OCI-LY1 (cell line): ENCODE data around the gene PPFIA1.

Experiments used
- H2AFZ ChIP-seq: fragments of 200-600 bp; sonication (generic), shearing (Covaris generic); 2 replicates; pipeline ENCODE4 v1.6.0; 2014; ENCODE audit warnings: antibody characterized with exemption, mild to moderate bottlenecking, low read length
- H3F3A ChIP-seq: fragments of 200-600 bp; sonication (generic), shearing (Covaris generic); 2 replicates; pipeline ENCODE4 v1.6.0; 2014; ENCODE audit warnings: mild to moderate bottlenecking, antibody characterized with exemption, low read length, moderate library complexity; ENCODE audit not compliant: insufficient read depth
- H3K27ac ChIP-seq: fragments of 200-600 bp; sonication (generic); 2 replicates; pipeline ENCODE4 v1.5.1; 2014; ENCODE audit warnings: low read length, mixed run types, mild to moderate bottlenecking, low read depth; ENCODE audit not compliant: poor library complexity, severe bottlenecking
- H3K27me3 ChIP-seq: fragments of 200-600 bp; sonication (generic); 2 replicates; pipeline ENCODE4 v1.6.0; 2014; ENCODE audit warnings: antibody characterized with exemption, mild to moderate bottlenecking, low read length, moderate library complexity; ENCODE audit not compliant: insufficient read depth
- H3K36me3 ChIP-seq: fragments of 200-600 bp; sonication (generic); 2 replicates; pipeline ENCODE4 v1.6.1; 2014; ENCODE audit warnings: mild to moderate bottlenecking, antibody characterized with exemption, low read length, moderate library complexity, mixed read lengths; ENCODE audit not compliant: insufficient read depth
- H3K4me1 ChIP-seq: fragments of 200-600 bp; sonication (generic); 2 replicates; pipeline ENCODE4 v1.5.1; 2014; ENCODE audit warnings: mild to moderate bottlenecking, low read length, moderate library complexity; ENCODE audit not compliant: insufficient read depth, severe bottlenecking
- H3K4me2 ChIP-seq: fragments of 200-600 bp; sonication (generic), shearing (Covaris generic); 2 replicates; pipeline ENCODE4 v1.6.1; 2014; ENCODE audit warnings: low read length
- H3K4me3 ChIP-seq: fragments of 200-600 bp; sonication (generic); 2 replicates; pipeline ENCODE4 v1.5.1; 2014; ENCODE audit warnings: low read length, low read depth, mild to moderate bottlenecking, mixed read lengths; ENCODE audit not compliant: poor library complexity, severe bottlenecking
- H3K79me2 ChIP-seq: fragments of 200-600 bp; shearing (Covaris generic); 2 replicates; pipeline ENCODE4 v1.6.1; 2016; ENCODE audit warnings: mixed run types, low read length, mixed read lengths; ENCODE audit not compliant: insufficient read depth
- H3K9ac ChIP-seq: fragments of 200-600 bp; sonication (generic), shearing (Covaris generic); 2 replicates; pipeline ENCODE4 v1.6.1; 2014; ENCODE audit warnings: mild to moderate bottlenecking, low read length, mixed read lengths
- H3K9me2 ChIP-seq: fragments of 200-600 bp; sonication (generic), shearing (Covaris generic); 2 replicates; pipeline ENCODE4 v1.6.1; 2014; ENCODE audit warnings: low read depth, mild to moderate bottlenecking, low read length, mixed read lengths
- H3K9me3 ChIP-seq: fragments of 200-600 bp; shearing (Covaris generic); 2 replicates; pipeline ENCODE4 v1.6.1; 2014; ENCODE audit warnings: low read length, mixed read lengths
- H4K20me1 ChIP-seq: fragments of 200-600 bp; sonication (generic), shearing (Covaris generic); 2 replicates; pipeline ENCODE4 v1.6.0; 2016; ENCODE audit warnings: mild to moderate bottlenecking, low read length; ENCODE audit not compliant: insufficient read depth
- EZH2 ChIP-seq: fragments of 200-600 bp; sonication (generic), shearing (Covaris generic); IDR thresholded peaks from 2 replicates; pipeline ENCODE4 v1.8.0; 2017; ENCODE audit warnings: borderline replicate concordance, mixed run types, mild to moderate bottlenecking, antibody characterized with exemption, low read length, moderate library complexity, mixed read lengths
- TF ChIP-seq, protein P1 (sequence below): fragments of 200-600 bp; sonication (generic), shearing (Covaris generic); IDR thresholded peaks from 2 replicates; pipeline ENCODE4 v1.5.1; 2017; ENCODE audit warnings: mild to moderate bottlenecking, antibody characterized with exemption, low read length, moderate library complexity, mixed read lengths

Gene PPFIA1

DNA sequence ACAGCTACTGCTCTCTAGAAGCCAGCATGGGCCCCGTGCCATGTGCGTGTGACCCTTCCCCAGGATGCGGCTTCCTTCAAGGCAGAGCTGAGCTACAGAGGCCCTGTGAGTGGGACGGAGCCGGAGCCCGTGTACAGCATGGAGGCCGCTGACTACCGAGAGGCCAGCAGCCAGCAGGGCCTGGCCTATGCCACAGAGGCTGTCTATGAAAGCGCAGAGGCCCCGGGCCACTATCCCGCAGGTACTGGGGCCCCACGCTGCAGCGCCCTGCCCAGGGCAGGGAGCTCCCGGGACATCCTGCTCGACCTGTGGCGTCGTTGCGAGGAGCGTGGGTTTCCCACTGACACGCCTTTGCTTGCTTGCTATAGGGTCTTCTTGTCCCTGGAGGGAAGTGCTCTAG, 162.5 kb downstream of the PPFIA1 start:
- TF ChIP-seq EZH2 = no peak
- TF ChIP-seq, protein P1, sequence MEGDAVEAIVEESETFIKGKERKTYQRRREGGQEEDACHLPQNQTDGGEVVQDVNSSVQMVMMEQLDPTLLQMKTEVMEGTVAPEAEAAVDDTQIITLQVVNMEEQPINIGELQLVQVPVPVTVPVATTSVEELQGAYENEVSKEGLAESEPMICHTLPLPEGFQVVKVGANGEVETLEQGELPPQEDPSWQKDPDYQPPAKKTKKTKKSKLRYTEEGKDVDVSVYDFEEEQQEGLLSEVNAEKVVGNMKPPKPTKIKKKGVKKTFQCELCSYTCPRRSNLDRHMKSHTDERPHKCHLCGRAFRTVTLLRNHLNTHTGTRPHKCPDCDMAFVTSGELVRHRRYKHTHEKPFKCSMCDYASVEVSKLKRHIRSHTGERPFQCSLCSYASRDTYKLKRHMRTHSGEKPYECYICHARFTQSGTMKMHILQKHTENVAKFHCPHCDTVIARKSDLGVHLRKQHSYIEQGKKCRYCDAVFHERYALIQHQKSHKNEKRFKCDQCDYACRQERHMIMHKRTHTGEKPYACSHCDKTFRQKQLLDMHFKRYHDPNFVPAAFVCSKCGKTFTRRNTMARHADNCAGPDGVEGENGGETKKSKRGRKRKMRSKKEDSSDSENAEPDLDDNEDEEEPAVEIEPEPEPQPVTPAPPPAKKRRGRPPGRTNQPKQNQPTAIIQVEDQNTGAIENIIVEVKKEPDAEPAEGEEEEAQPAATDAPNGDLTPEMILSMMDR = no peak
- no peaks in the 10 kb centered on the region for H3K36me3 ChIP-seq
- no peaks in the 10 kb centered on the region; the same call in 1 of the 2 replicates for H3K27me3 ChIP-seq

DNA sequence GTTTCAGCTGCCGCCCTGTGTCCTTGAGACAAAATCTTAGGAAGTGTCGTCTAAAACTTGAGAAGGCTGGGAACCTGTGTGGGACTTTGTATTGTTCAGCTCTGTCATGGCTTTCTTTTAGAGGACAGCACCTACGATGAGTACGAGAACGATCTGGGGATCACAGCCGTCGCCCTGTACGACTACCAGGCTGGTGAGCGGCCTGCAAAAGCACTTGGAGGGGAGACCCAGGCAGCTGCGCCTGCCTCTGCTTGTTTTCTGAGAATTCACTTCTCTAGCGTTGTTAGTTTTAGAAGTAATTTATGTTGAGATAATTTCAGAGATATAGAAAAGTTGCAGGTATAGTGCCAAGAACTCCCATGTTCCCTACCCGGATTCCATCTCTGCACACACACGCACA, 163.0 kb downstream of the PPFIA1 start:
- Histone ChIP-seq H2AFZ (no peak overlapping the region), H3K9ac (no peak overlapping the region), H3F3A (no peaks in the 10 kb centered on the region), H3K4me1 (peaks cover 6% of the 10 kb centered on the region), H3K27ac (no peak overlapping the region), H3K4me2 (no peak overlapping the region), H3K27me3 (no peaks in the 10 kb centered on the region; the same call in 1 of the 2 replicates), H3K9me2 (no peaks in the 10 kb centered on the region), H3K4me3 (no peak overlapping the region), H3K9me3 (peaks cover 3% of the 10 kb centered on the region; the same call in 1 of the 2 replicates), H4K20me1 (no peaks in the 10 kb centered on the region), H3K36me3 (no peaks in the 10 kb centered on the region), H3K79me2 (no peaks in the 10 kb centered on the region)
- no peak for TF ChIP-seq EZH2
- TF ChIP-seq, protein P1 = no peak

More for the DNA sequence above, 162.5 kb downstream of the PPFIA1 start:
- no peak overlapping the region for H3K9ac ChIP-seq
- H3F3A ChIP-seq = no peaks in the 10 kb centered on the region
- H3K9me3 ChIP-seq = peaks cover 3% of the 10 kb centered on the region; the same call in 1 of the 2 replicates
- no peak overlapping the region for H3K4me3 ChIP-seq
- no peaks in the 10 kb centered on the region for H3K79me2 ChIP-seq
- H3K4me1 ChIP-seq = peaks cover 6% of the 10 kb centered on the region
- no peak overlapping the region for H2AFZ ChIP-seq
- no peaks in the 10 kb centered on the region for H3K9me2 ChIP-seq
- no peaks in the 10 kb centered on the region for H4K20me1 ChIP-seq
- H3K4me2 ChIP-seq = no peak overlapping the region
- no peak overlapping the region for H3K27ac ChIP-seq
